Liver (tissue), 9 donors: ENCODE results near the gene FBXO28. TPM values are rescaled to one million over a fixed set of nuclear protein-coding genes. Genes with fewer than 3 reads are reported as not detected.

ENCODE experiments used
- DNase-seq: peaks from one replicate; pipeline ENCODE4 v3.0.0-alpha.2; 2017; ENCODE audit warnings: low spot score
- H3K27ac ChIP-seq, 2 donors: one replicate each; pipeline ENCODE4 v1.7.0; 2013; ENCODE audit warnings: inconsistent platforms in 2 of 2, low read length in 2 of 2, control low read depth in 1 of 2, low read depth in 1 of 2, mild to moderate bottlenecking in 1 of 2
- H3K27me3 ChIP-seq, 4 donors: one replicate each; pipeline versions ENCODE4 v1.6.1 to v1.7.0; 2013; ENCODE audit warnings: low read length in 3 of 4, inconsistent platforms in 1 of 4, mild to moderate bottlenecking in 1 of 4, moderate library complexity in 1 of 4; ENCODE audit not compliant: control insufficient read depth in 4 of 4, insufficient read depth in 4 of 4
- H3K36me3 ChIP-seq, 4 donors: one replicate each; pipeline versions ENCODE4 v1.6.1 to v1.7.0; 2013; ENCODE audit warnings: low read length in 3 of 4, mild to moderate bottlenecking in 3 of 4, low read depth in 1 of 4, moderate library complexity in 1 of 4; ENCODE audit not compliant: control insufficient read depth in 4 of 4, insufficient read depth in 3 of 4
- H3K4me1 ChIP-seq, 4 donors: one replicate each; pipeline versions ENCODE4 v1.6.1 to v1.7.0; 2013; ENCODE audit warnings: low read length in 3 of 4, mild to moderate bottlenecking in 3 of 4, moderate library complexity in 1 of 4; ENCODE audit not compliant: control insufficient read depth in 4 of 4, insufficient read depth in 4 of 4
- H3K4me3 ChIP-seq, 3 donors: one replicate each; pipeline versions ENCODE4 v1.6.1 to v1.7.0; 2013; ENCODE audit warnings: low read length in 3 of 3, control low read depth in 1 of 3, low read depth in 1 of 3, mild to moderate bottlenecking in 1 of 3
- H3K9ac ChIP-seq, 2 donors: one replicate each; pipeline ENCODE4 v1.7.0; 2013; ENCODE audit warnings: low read length in 2 of 2, mild to moderate bottlenecking in 2 of 2, moderate library complexity in 2 of 2, control low read depth in 1 of 2, low read depth in 1 of 2
- H3K9me3 ChIP-seq, 4 donors: one replicate each; pipeline versions ENCODE4 v1.6.1 to v1.7.0; 2013; ENCODE audit warnings: low read length in 3 of 4; ENCODE audit not compliant: control insufficient read depth in 4 of 4
- ATF3 ChIP-seq: IDR thresholded peaks from 2 replicates; pipeline ENCODE4 v1.6.1; 2016; ENCODE audit warnings: antibody characterized with exemption
- CTCF ChIP-seq: fragments of 150-350 bp; IDR thresholded peaks from 2 replicates; pipeline ENCODE4 v1.5.1; 2017; ENCODE audit warnings: improper control_type of control experiment, low read depth, low read length; ENCODE audit not compliant: missing input control
- EGR1 ChIP-seq, 2 donors: IDR thresholded peaks; 2 replicates each; pipeline ENCODE4 v1.6.1; 2016 to 2018; ENCODE audit warnings: antibody characterized with exemption in 2 of 2, low read depth in 2 of 2
- FOXA1 ChIP-seq: IDR thresholded peaks from 2 replicates; pipeline ENCODE4 v1.6.1; 2016; ENCODE audit warnings: antibody characterized with exemption
- FOXA2 ChIP-seq: IDR thresholded peaks from 2 replicates; pipeline ENCODE4 v1.6.1; 2016; ENCODE audit warnings: antibody characterized with exemption
- HNF4A ChIP-seq, 2 donors: conservative IDR thresholded peaks; 2 replicates each; pipeline ENCODE4 v1.6.1; 2016; ENCODE audit warnings: antibody characterized with exemption in 2 of 2, mild to moderate bottlenecking in 2 of 2
- HNF4G ChIP-seq: IDR thresholded peaks from 2 replicates; pipeline ENCODE4 v1.6.1; 2016; ENCODE audit warnings: antibody characterized with exemption
- JUND ChIP-seq, 2 donors: IDR thresholded peaks; 2 replicates each; pipeline ENCODE4 v1.6.1; 2016; ENCODE audit warnings: antibody characterized with exemption in 2 of 2
- MAX ChIP-seq: IDR thresholded peaks from 2 replicates; pipeline ENCODE4 v1.6.1; 2016; ENCODE audit warnings: antibody characterized with exemption
- NR2F2 ChIP-seq: IDR thresholded peaks from 2 replicates; pipeline ENCODE4 v1.6.1; 2016; ENCODE audit warnings: antibody characterized with exemption
- RAD21 ChIP-seq, 2 donors: IDR thresholded peaks; 2 replicates each; pipeline ENCODE4 v1.6.1; 2016; ENCODE audit warnings: antibody characterized with exemption in 2 of 2, mild to moderate bottlenecking in 2 of 2
- REST ChIP-seq: IDR thresholded peaks from 2 replicates; pipeline ENCODE4 v1.6.1; 2016; ENCODE audit warnings: antibody characterized with exemption, mild to moderate bottlenecking
- RXRA ChIP-seq, 2 donors: IDR thresholded peaks; 2 replicates each; pipeline ENCODE4 v1.6.1; 2017 to 2018; ENCODE audit warnings: antibody characterized with exemption in 2 of 2, mild to moderate bottlenecking in 1 of 2
- SP1 ChIP-seq: IDR thresholded peaks from 2 replicates; pipeline ENCODE4 v1.6.1; 2018; ENCODE audit warnings: antibody characterized with exemption, mild to moderate bottlenecking
- TAF1 ChIP-seq: conservative IDR thresholded peaks from 2 replicates; pipeline ENCODE4 v1.6.1; 2016; ENCODE audit warnings: antibody characterized with exemption, mild to moderate bottlenecking
- YY1 ChIP-seq: IDR thresholded peaks from 2 replicates; pipeline ENCODE4 v1.6.1; 2016; ENCODE audit warnings: antibody characterized with exemption, mild to moderate bottlenecking
- ZBTB33 ChIP-seq: IDR thresholded peaks from 2 replicates; pipeline ENCODE4 v1.6.1; 2016; ENCODE audit warnings: antibody characterized with exemption
- WGBS: extraction: QIAGEN DNeasy Blood & Tissue Kit; methylation state at CpG from one replicate; pipeline ENCODE4 v1.1.7; 2013; 5-methylcytosine and 5-hydroxymethylcytosine counted together
- polyA plus RNA-seq, 2 donors: library from polyadenylated mRNA; stranded (reverse) in 1 of 2; unstranded in 1 of 2; fragments of 200-250 nt in 1 of 2; fragments of >200 nt in 1 of 2; fragmentation: Nextera tagmentation in 1 of 2; extraction: Ambion mirVana in 1 of 2; gene quantifications; one replicate each; pipeline versions ENCODE4 v1.2.1 to v1.2.3, GENCODE V29; 2013 to 2015
- total RNA-seq, 2 donors: library from RNA; depleted of rRNA; stranded (reverse); fragments of >200 nt; gene quantifications; one replicate each; pipeline ENCODE4 v1.2.3, GENCODE V29; 2014
- donor health status: healthy.
- donor health status: healthy.
- donor health status: healthy.
- donor health status: healthy.
- donor health status: healthy.

The FBXO28 gene
- total and polyA plus RNA-seq, 4 donors: 6.7 to 23.1 (median 13.1) TPM

- no peaks in the 10 kb centered on the region for H3K27me3 ChIP-seq
- peaks cover 3 to 8% (median 6%) of the 10 kb centered on the region in 4 donors for H3K4me1 ChIP-seq
- no peak overlapping the region for H3K4me3 ChIP-seq
- peaks cover 0 to 10% (median 4%) of the 10 kb centered on the region in 4 donors for H3K36me3 ChIP-seq
- no peak for DNase-seq
- H3K9me3 ChIP-seq: no peaks in the 10 kb centered on the region
- TF ChIP-seq TAF1: no peak
- TF ChIP-seq RAD21 (IDR thresholded peaks at IDR 0.05): no peak
- no peak for TF ChIP-seq RXRA (IDR thresholded peaks at IDR 0.05)
- no peak for TF ChIP-seq NR2F2
- no peak for TF ChIP-seq ZBTB33
- no peak for TF ChIP-seq YY1
- no peak for TF ChIP-seq HNF4A (conservative IDR thresholded peaks at IDR 0.05)
- no peak for TF ChIP-seq JUND (IDR thresholded peaks at IDR 0.05)
- TF ChIP-seq FOXA2: no peak
- TF ChIP-seq FOXA1: no peak
- TF ChIP-seq ATF3: no peak
- TF ChIP-seq CTCF: no peak
- WGBS: 96% methylated on average over 3 of the region's 3 CpGs
- no peak overlapping the region for H3K9ac ChIP-seq
- no peak overlapping the region for H3K27ac ChIP-seq
Measured at GRCh38 chr1:224141693-224142092, 27.8 kb downstream of the FBXO28 start.

- H3K27ac ChIP-seq: no peak overlapping the region
- H3K4me1 ChIP-seq: no peaks in the 10 kb centered on the region
- WGBS: 83% methylated on average over 1 of the region's 1 CpG
- peaks cover 2 to 6% (median 3%) of the 10 kb centered on the region in 4 donors for H3K36me3 ChIP-seq
- H3K27me3 ChIP-seq: no peaks in the 10 kb centered on the region
- H3K9me3 ChIP-seq: no peaks in the 10 kb centered on the region
- H3K4me3 ChIP-seq: no peak overlapping the region
- TF ChIP-seq SP1 (no peak), HNF4G (no peak), FOXA1 (no peak), REST (no peak), HNF4A (conservative IDR thresholded peaks at IDR 0.05) (no peak), EGR1 (IDR thresholded peaks at IDR 0.05; ENCODE audit: low read depth in 2 of 2) (no peak), RXRA (IDR thresholded peaks at IDR 0.05) (no peak), TAF1 (no peak), NR2F2 (no peak), FOXA2 (no peak), CTCF (no peak), MAX (no peak), ATF3 (no peak), ZBTB33 (no peak), JUND (IDR thresholded peaks at IDR 0.05) (no peak), RAD21 (IDR thresholded peaks at IDR 0.05) (no peak), YY1 (no peak)
- H3K9ac ChIP-seq: no peak overlapping the region
- no peak for DNase-seq
Measured at GRCh38 chr1:224149709-224150108, 35.8 kb downstream of the FBXO28 start.
